BLaER1 treated with 17β-estradiol and CSF1 and Interleukin-3, amounts not matched to agents 10 nM and 100 nM (cell line): ENCODE measurements around the gene PLN.

ENCODE experiments used
- H3K27ac ChIP-seq, 11 experiments: shearing (Covaris generic); formaldehyde crosslinking; 2 replicates each; pipeline ENCODE4 v1.8.1; 2022
- H3K27me3 ChIP-seq, 11 experiments: shearing (Covaris generic); formaldehyde crosslinking; 2 replicates each; pipeline ENCODE4 v1.8.1; 2022
- H3K36me3 ChIP-seq, 11 experiments: shearing (Covaris generic); formaldehyde crosslinking; 2 replicates each; pipeline ENCODE4 v1.8.1; 2022
- H3K4me1 ChIP-seq, 10 experiments: shearing (Covaris generic); formaldehyde crosslinking; 2 replicates each; pipeline ENCODE4 v1.8.1; 2022
- H3K4me2 ChIP-seq, 11 experiments: shearing (Covaris generic); formaldehyde crosslinking; 2 replicates each; pipeline ENCODE4 v1.8.1; 2022
- H3K4me3 ChIP-seq, 10 experiments: shearing (Covaris generic); formaldehyde crosslinking; 2 replicates each; pipeline ENCODE4 v1.8.1; 2022
- H3K9ac ChIP-seq, 11 experiments: shearing (Covaris generic); formaldehyde crosslinking; 2 replicates each; pipeline ENCODE4 v1.8.1; 2022
- H3K9me3 ChIP-seq, 11 experiments: shearing (Covaris generic); formaldehyde crosslinking; replicated peaks in 1 of 11; 2 replicates each; pipeline ENCODE4 v1.8.1; 2022
- H4K20me1 ChIP-seq, 11 experiments: shearing (Covaris generic); formaldehyde crosslinking; 2 replicates each; pipeline ENCODE4 v1.8.1; 2022
- Cebpa-rat ChIP-seq, 11 experiments: shearing (Covaris generic); IDR thresholded peaks; 2 replicates each; pipeline ENCODE4 v1.8.1; 2022

PLN gene

GRCh38 chr6:118606268-118606667 lies 58.2 kb downstream of the PLN start:
- Histone ChIP-seq H3K4me3 (no peak overlapping the region), H3K4me2 (peak overlapping the region in 1 of 11 experiments; percentile 51; a peak in 1 of 22 replicates), H4K20me1 (peaks cover 0 to 96% (median 0%) of the 10 kb centered on the region in 11 experiments; a peak in 3 of 22 replicates), H3K4me1 (peaks cover 0 to 24% (median 0%) of the 10 kb centered on the region in 10 experiments; a peak in 4 of 20 replicates), H3K27ac (no peak overlapping the region), H3K36me3 (peaks cover 0 to 59% (median 0%) of the 10 kb centered on the region in 11 experiments; a peak in 6 of 22 replicates), H3K27me3 (no peaks in the 10 kb centered on the region), H3K9me3 (peaks cover 0 to 34% (median 23%) of the 10 kb centered on the region in 11 experiments; a peak in 20 of 22 replicates), H3K9ac (no peak overlapping the region)
- TF ChIP-seq Cebpa-rat (IDR thresholded peaks at IDR 0.05), result no peak

GRCh38 chr6:118606858-118607257 lies 58.8 kb downstream of the PLN start:
- no peak overlapping the region for H3K27ac ChIP-seq
- H3K4me3 ChIP-seq, result no peak overlapping the region
- H4K20me1 ChIP-seq, result peaks cover 0 to 96% (median 0%) of the 10 kb centered on the region in 11 experiments; a peak in 3 of 22 replicates
- H3K4me1 ChIP-seq, result peaks cover 0 to 29% (median 0%) of the 10 kb centered on the region in 10 experiments; a peak in 4 of 20 replicates
- no peaks in the 10 kb centered on the region for H3K27me3 ChIP-seq
- no peak overlapping the region for H3K9ac ChIP-seq
- peaks cover 0 to 54% (median 0%) of the 10 kb centered on the region in 11 experiments; a peak in 6 of 22 replicates for H3K36me3 ChIP-seq
- peak overlapping the region in 2 of 11 experiments; percentile 7 to 51; a peak in 3 of 22 replicates for H3K4me2 ChIP-seq
- H3K9me3 ChIP-seq, result peaks cover 0 to 40% (median 28%) of the 10 kb centered on the region in 11 experiments; a peak in 20 of 22 replicates
- TF ChIP-seq Cebpa-rat (IDR thresholded peaks at IDR 0.05), result no peak
